Ovary (tissue), 3 donors: ENCODE measurements around the gene LRRC4C.

Experiments
- EP300 ChIP-seq: sonication (generic); formaldehyde crosslinking; IDR thresholded peaks from one replicate; pipeline ENCODE4 v1.6.1; 2017; ENCODE audit warnings: antibody characterized with exemption
- POLR2A ChIP-seq: fragments of 450-650 bp; IDR thresholded peaks from one replicate; pipeline ENCODE4 v1.6.1; 2017; ENCODE audit warnings: antibody characterized with exemption, mild to moderate bottlenecking, moderate library complexity
- TF ChIP-seq, protein P1 (sequence below), 3 donors: fragments of 450-650 bp in 2 of 3; fragments of 200-600 bp in 1 of 3; IDR thresholded peaks; one replicate each; pipeline versions ENCODE4 v1.5.1 to v1.8.0; 2016 to 2022; ENCODE audit warnings: antibody characterized with exemption in 3 of 3, mild to moderate bottlenecking in 1 of 3
- donor health status: DM: no; HTN: no; CAD: no.

GRCh38 chr11:41351825-41352224 is 107.6 kb downstream of the LRRC4C start:
- TF ChIP-seq, protein P1, sequence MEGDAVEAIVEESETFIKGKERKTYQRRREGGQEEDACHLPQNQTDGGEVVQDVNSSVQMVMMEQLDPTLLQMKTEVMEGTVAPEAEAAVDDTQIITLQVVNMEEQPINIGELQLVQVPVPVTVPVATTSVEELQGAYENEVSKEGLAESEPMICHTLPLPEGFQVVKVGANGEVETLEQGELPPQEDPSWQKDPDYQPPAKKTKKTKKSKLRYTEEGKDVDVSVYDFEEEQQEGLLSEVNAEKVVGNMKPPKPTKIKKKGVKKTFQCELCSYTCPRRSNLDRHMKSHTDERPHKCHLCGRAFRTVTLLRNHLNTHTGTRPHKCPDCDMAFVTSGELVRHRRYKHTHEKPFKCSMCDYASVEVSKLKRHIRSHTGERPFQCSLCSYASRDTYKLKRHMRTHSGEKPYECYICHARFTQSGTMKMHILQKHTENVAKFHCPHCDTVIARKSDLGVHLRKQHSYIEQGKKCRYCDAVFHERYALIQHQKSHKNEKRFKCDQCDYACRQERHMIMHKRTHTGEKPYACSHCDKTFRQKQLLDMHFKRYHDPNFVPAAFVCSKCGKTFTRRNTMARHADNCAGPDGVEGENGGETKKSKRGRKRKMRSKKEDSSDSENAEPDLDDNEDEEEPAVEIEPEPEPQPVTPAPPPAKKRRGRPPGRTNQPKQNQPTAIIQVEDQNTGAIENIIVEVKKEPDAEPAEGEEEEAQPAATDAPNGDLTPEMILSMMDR (IDR thresholded peaks at IDR 0.05), result no peak
- TF ChIP-seq EP300, result no peak
- no peak for TF ChIP-seq POLR2A
